PC-9 (cell line): ENCODE measurements around the gene TMF1. TPM values are rescaled to one million over a fixed set of nuclear protein-coding genes. Genes with fewer than 3 reads are reported as not detected.

ENCODE experiments used
- BruUV-seq: library from RNA; stranded (reverse); fragments of 400-500 nt; replicated peaks from 2 replicates; lab custom pipeline; 2021; lab: Mats Ljungman, UMichigan
- CTCF ChIA-PET: fragments of 300-600 bp; sonication (Branson Sonifier 250); formaldehyde crosslinking; loops from one replicate; lab custom pipeline; 2022; ENCODE audit warnings: antibody characterized with exemption; lab: Charles Lee
- POLR2A ChIA-PET: fragments of 300-600 bp; sonication (Branson Sonifier 250); formaldehyde crosslinking; loops from one replicate; lab custom pipeline; 2022; ENCODE audit warnings: antibody characterized with exemption; ENCODE audit not compliant: unreplicated experiment; lab: Charles Lee
- DNase-seq, 2 experiments: peaks; one replicate each; pipeline versions ENCODE4 v3.0.0 to v3.0.0-alpha.2; 2015 to 2022; ENCODE audit warnings: mixed read lengths in 1 of 2
- H2AFZ ChIP-seq: fragments of 200-600 bp; sonication (generic); 2 replicates; pipeline ENCODE4 v1.8.1; 2017; ENCODE audit warnings: antibody characterized with exemption
- H3F3A ChIP-seq: fragments of 200-600 bp; sonication (generic); 2 replicates; pipeline ENCODE4 v1.8.1; 2017; ENCODE audit warnings: antibody characterized with exemption, mild to moderate bottlenecking, low read depth; ENCODE audit not compliant: insufficient read depth
- H3K27ac ChIP-seq: fragments of 200-600 bp; sonication (generic); 2 replicates; pipeline ENCODE4 v1.6.1; 2016; ENCODE audit warnings: mixed run types
- H3K27me3 ChIP-seq: fragments of 200-600 bp; sonication (generic); 2 replicates; pipeline ENCODE4 v1.6.1; 2016; ENCODE audit warnings: low read depth, mixed run types; ENCODE audit not compliant: insufficient read depth
- H3K36me3 ChIP-seq: fragments of 200-600 bp; sonication (generic); 2 replicates; pipeline ENCODE4 v1.6.1; 2016; ENCODE audit warnings: low read depth, mixed run types
- H3K4me1 ChIP-seq: fragments of 200-600 bp; sonication (generic); replicated peaks from 2 replicates; pipeline ENCODE4 v1.6.1; 2016; ENCODE audit warnings: mixed run types; ENCODE audit not compliant: insufficient read depth
- H3K4me2 ChIP-seq: fragments of 200-600 bp; sonication (generic); 2 replicates; pipeline ENCODE4 v1.6.1; 2017; ENCODE audit warnings: mixed run types
- H3K4me3 ChIP-seq: fragments of 200-600 bp; sonication (generic); 2 replicates; pipeline ENCODE4 v1.6.1; 2016; ENCODE audit warnings: mixed run types
- H3K79me2 ChIP-seq: fragments of 200-600 bp; sonication (generic); 2 replicates; pipeline ENCODE4 v1.6.1; 2017; ENCODE audit warnings: low read depth, mixed run types
- H3K9me2 ChIP-seq: fragments of 200-600 bp; sonication (generic); 2 replicates; pipeline ENCODE4 v1.8.1; 2017; ENCODE audit warnings: mild to moderate bottlenecking; ENCODE audit not compliant: insufficient read depth
- H3K9me3 ChIP-seq: fragments of 200-600 bp; sonication (generic); 2 replicates; pipeline ENCODE4 v1.8.1; 2016; ENCODE audit warnings: low read depth; ENCODE audit not compliant: insufficient read depth
- H4K20me1 ChIP-seq: fragments of 200-600 bp; sonication (generic); 2 replicates; pipeline ENCODE4 v1.8.1; 2017; ENCODE audit not compliant: insufficient read depth
- EZH2 ChIP-seq: fragments of 200-600 bp; sonication (generic); IDR thresholded peaks from 2 replicates; pipeline ENCODE4 v1.8.0; 2017; ENCODE audit warnings: antibody characterized with exemption, low read depth
- intact Hi-C: fragments of 100-400 bp; cut with micrococcal nuclease; formaldehyde crosslinking; loops from one replicate; pipeline ENCODE4 v1.10.0; 2022; ENCODE audit not compliant: unreplicated experiment
- total RNA-seq: library from RNA; stranded (reverse); gene quantifications from 2 replicates; pipeline ENCODE4 v1.2.3, GENCODE V29; 2021
- TF ChIP-seq, protein P1 (sequence below): fragments of 200-600 bp; sonication (generic); conservative IDR thresholded peaks from 2 replicates; pipeline ENCODE4 v1.6.1; 2017; ENCODE audit warnings: mixed run types, antibody characterized with exemption, mild to moderate bottlenecking, moderate library complexity

TMF1 gene
- total RNA-seq, 1 experiment from 2014 or later = 35.5 TPM

DNA sequence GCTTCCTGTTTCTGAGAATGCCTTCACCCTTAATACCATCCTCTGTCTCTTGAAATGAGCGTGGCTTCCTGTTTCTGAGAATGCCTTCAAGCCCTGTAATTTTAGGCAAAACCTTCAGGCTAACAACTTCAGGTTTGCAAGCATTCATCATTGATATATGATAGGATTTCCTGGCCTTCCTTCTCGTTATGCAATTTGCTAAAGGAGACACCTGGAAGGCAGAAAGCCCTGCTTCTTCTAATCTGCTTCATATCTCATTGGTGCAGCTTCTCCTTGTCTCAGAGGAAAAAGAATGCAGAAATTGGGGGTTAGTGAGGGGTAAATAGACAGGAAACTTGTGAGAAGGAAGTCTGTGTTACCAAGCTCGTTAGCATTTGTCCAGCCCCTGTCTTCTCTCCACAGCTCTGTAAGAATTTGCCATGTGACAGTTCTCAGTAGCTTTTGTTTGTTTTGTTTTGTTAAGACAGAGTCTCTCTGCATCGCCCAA, 39.9 kb upstream of the TMF1 start:
- BruUV-seq = no TSS peak
- TF ChIP-seq, protein P1, sequence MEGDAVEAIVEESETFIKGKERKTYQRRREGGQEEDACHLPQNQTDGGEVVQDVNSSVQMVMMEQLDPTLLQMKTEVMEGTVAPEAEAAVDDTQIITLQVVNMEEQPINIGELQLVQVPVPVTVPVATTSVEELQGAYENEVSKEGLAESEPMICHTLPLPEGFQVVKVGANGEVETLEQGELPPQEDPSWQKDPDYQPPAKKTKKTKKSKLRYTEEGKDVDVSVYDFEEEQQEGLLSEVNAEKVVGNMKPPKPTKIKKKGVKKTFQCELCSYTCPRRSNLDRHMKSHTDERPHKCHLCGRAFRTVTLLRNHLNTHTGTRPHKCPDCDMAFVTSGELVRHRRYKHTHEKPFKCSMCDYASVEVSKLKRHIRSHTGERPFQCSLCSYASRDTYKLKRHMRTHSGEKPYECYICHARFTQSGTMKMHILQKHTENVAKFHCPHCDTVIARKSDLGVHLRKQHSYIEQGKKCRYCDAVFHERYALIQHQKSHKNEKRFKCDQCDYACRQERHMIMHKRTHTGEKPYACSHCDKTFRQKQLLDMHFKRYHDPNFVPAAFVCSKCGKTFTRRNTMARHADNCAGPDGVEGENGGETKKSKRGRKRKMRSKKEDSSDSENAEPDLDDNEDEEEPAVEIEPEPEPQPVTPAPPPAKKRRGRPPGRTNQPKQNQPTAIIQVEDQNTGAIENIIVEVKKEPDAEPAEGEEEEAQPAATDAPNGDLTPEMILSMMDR = no peak
- TF ChIP-seq EZH2 = no peak
- Histone ChIP-seq H3F3A (peaks cover 30% of the 10 kb centered on the region; the same call in 1 of the 2 replicates), H3K79me2 (peaks cover 50% of the 10 kb centered on the region), H3K4me2 (peak overlapping the region; percentile 12), H3K27ac (peak overlapping the region; percentile 52), H3K4me3 (no peak overlapping the region), H2AFZ (no peak overlapping the region), H3K36me3 (peaks cover 9% of the 10 kb centered on the region; the same call in 1 of the 2 replicates), H3K9me3 (no peaks in the 10 kb centered on the region), H3K27me3 (no peaks in the 10 kb centered on the region), H3K9me2 (no peaks in the 10 kb centered on the region), H4K20me1 (no peaks in the 10 kb centered on the region), H3K4me1 (peaks cover 59% of the 10 kb centered on the region)
- intact Hi-C loops = no loop called here
- ChIA-PET POLR2A (interaction anchor here (0.6 kb wide), 2 partner anchors 140 to 190 kb away, joined by 3 to 4 read pairs; no protein-coding TSS in a partner anchor), CTCF (interaction anchor here (1.8 kb wide), 1 partner anchor 9 kb away, joined by 8 read pairs; no protein-coding TSS in a partner anchor)
- DNase-seq = peak in 1 of 2 experiments; percentile 61

DNA sequence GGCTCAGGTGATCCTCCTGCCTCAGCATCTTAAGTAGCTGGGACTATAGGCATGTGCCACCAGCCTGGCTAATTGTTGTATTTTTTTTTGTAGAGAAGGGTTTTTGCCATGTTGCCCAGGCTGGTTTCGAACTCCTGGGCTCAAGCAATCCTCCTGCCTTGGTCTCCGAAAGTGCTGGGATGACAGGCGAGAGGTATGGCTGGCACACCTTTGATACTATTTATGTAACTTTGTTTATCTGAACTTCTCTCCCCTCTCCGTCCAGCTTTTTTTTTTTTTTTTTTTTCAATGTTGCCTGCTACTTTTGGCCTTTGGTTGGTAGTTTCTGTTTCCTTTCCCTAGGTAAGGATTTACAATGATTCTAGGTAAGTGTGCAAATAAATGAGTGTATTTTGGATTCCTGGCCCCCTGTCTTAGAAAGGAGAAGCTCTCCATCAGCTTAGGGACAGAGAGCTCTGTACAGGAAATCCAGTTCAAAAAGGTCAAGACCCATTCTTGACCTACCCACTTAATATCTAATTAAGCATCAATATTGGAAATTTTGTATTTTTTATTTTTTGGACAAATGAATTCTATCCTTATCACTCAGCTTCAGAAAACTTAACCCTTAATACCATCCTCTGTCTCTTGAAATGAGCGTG, 39.4 kb upstream of the TMF1 start:
- Histone ChIP-seq H3K79me2 (peaks cover 52% of the 10 kb centered on the region), H3K27me3 (no peaks in the 10 kb centered on the region), H3K4me1 (peaks cover 64% of the 10 kb centered on the region), H3K27ac (peak overlapping the region; percentile 52), H3K4me3 (no peak overlapping the region), H3F3A (peaks cover 36% of the 10 kb centered on the region; the same call in 1 of the 2 replicates), H3K4me2 (peak overlapping the region; percentile 12; the same call in 1 of the 2 replicates), H3K9me2 (no peaks in the 10 kb centered on the region), H3K36me3 (peaks cover 9% of the 10 kb centered on the region; the same call in 1 of the 2 replicates), H2AFZ (no peak overlapping the region), H4K20me1 (no peaks in the 10 kb centered on the region), H3K9me3 (no peaks in the 10 kb centered on the region)
- BruUV-seq = no TSS peak
- ChIA-PET CTCF (interaction anchor here (0.6 to 1.8 kb wide), 2 partner anchors 10 to 230 kb away, joined by 4 to 8 read pairs; no protein-coding TSS in a partner anchor), POLR2A (interaction anchor here (0.6 kb wide), 3 partner anchors 27 to 191 kb away, joined by 3 to 4 read pairs (median 3); no protein-coding TSS in a partner anchor)
- TF ChIP-seq, protein P1 = no peak
- no peak for TF ChIP-seq EZH2
- DNase-seq = no peak
- intact Hi-C loops = no loop called here

DNA sequence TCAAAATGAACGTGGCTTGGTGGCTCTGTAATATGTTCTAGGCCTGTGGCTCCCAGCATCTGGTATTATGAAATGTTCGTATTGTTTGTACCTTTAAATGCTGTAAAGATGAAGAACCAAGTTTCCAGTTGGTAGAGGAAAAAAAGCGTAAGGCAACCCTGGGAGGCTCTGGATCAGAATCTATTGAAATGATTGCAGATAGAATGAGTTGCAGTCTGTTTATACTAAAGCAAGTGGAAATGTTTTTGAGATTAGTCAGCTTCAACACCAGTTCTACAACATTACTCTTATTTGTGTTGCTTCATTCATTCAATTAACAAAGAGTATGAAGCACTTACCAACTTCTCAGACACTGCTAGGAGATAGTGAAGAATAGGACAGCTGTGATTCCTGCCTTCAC, 37.9 kb upstream of the TMF1 start:
- Histone ChIP-seq H3K9me2 (no peaks in the 10 kb centered on the region), H3K27me3 (no peaks in the 10 kb centered on the region), H3K4me2 (peak overlapping the region; percentile 99), H3K36me3 (peaks cover 9% of the 10 kb centered on the region; the same call in 1 of the 2 replicates), H2AFZ (no peak overlapping the region), H3K9me3 (no peaks in the 10 kb centered on the region), H3K4me3 (peak overlapping the region; percentile 25; the same call in 1 of the 2 replicates), H3F3A (peaks cover 46% of the 10 kb centered on the region; the same call in 1 of the 2 replicates), H4K20me1 (no peaks in the 10 kb centered on the region), H3K79me2 (peaks cover 60% of the 10 kb centered on the region), H3K4me1 (peaks cover 69% of the 10 kb centered on the region), H3K27ac (peak overlapping the region; percentile 94)
- CTCF ChIA-PET = no interaction called here
- intact Hi-C loops = no loop called here
- POLR2A ChIA-PET = interaction anchor here (0.5 to 0.7 kb wide), 4 partner anchors 15 to 65 kb away, joined by 3 to 22 read pairs (median 4); no protein-coding TSS in a partner anchor
- no TSS peak for BruUV-seq
- peak in 1 of 2 experiments; percentile 89 for DNase-seq
- TF ChIP-seq EZH2 = no peak
- TF ChIP-seq, protein P1 = no peak
